Naive thymus-derived CD4-positive, alpha-beta T cell (primary cell): ENCODE data around the gene RFXAP. TPM values are rescaled to one million over a fixed set of nuclear protein-coding genes. Genes with fewer than 3 reads are reported as not detected.
A peak's percentile ranks its signal among the peaks of the same experiment; 100 is the strongest.

Source experiments
- ATAC-seq: fragments of 150-1000 bp; cut with Tn5 transposase; 2 replicates; pipeline ENCODE4 v1.10.0; 2021; ENCODE audit warnings: mild to moderate bottlenecking, moderate library complexity
- CTCF ChIA-PET: fragments of 350-600 bp; sonication (Branson Sonifier 250); formaldehyde crosslinking; loops from one replicate; lab custom pipeline; 2021; ENCODE audit warnings: antibody characterized with exemption; lab: Charles Lee
- POLR2A ChIA-PET: fragments of 350-600 bp; sonication (Branson Sonifier 250); formaldehyde crosslinking; loops from one replicate; lab custom pipeline; 2021; ENCODE audit warnings: antibody characterized with exemption, inconsistent platforms; lab: Charles Lee
- DNase-seq, 9 donors: peaks; one replicate each; pipeline versions ENCODE4 v3.0.0 to v3.0.0-alpha.2; 2020 to 2022; ENCODE audit warnings: mixed read lengths in 1 of 9
- H3K27ac ChIP-seq: one replicate; pipeline ENCODE4 v1.7.0; 2013; ENCODE audit warnings: mild to moderate bottlenecking, low read depth, low read length, moderate library complexity
- H3K27me3 ChIP-seq, 2 donors: one replicate each; pipeline ENCODE4 v1.7.0; 2013; ENCODE audit warnings: low read length in 2 of 2, mild to moderate bottlenecking in 2 of 2, moderate library complexity in 2 of 2; ENCODE audit not compliant: control insufficient read depth in 2 of 2, insufficient read depth in 2 of 2
- H3K36me3 ChIP-seq, 3 experiments: 1 replicate in 2 of 3; 2 replicates in 1 of 3; pipeline ENCODE4 v1.7.0; 2013; ENCODE audit warnings: low read length in 3 of 3, mild to moderate bottlenecking in 3 of 3, moderate library complexity in 1 of 3; ENCODE audit not compliant: insufficient read depth in 3 of 3, control insufficient read depth in 2 of 3
- H3K4me1 ChIP-seq, 2 donors: one replicate each; pipeline ENCODE4 v1.7.0; 2013; ENCODE audit warnings: low read length in 2 of 2, mild to moderate bottlenecking in 2 of 2, moderate library complexity in 1 of 2; ENCODE audit not compliant: control insufficient read depth in 2 of 2, insufficient read depth in 2 of 2
- H3K4me3 ChIP-seq: 2 replicates; pipeline ENCODE4 v1.7.0; 2013; ENCODE audit warnings: mild to moderate bottlenecking, low read length
- H3K9me3 ChIP-seq, 3 experiments: 1 replicate in 2 of 3; 2 replicates in 1 of 3; pipeline ENCODE4 v1.7.0; 2013; ENCODE audit warnings: low read length in 3 of 3; ENCODE audit not compliant: control insufficient read depth in 2 of 3
- H3K27ac Mint-ChIP-seq, 9 donors: one replicate each; pipeline ENCODE4 v1.8.0; 2020 to 2022; ENCODE audit warnings: mixed read lengths in 9 of 9, mild to moderate bottlenecking in 8 of 9, moderate library complexity in 5 of 9, inconsistent platforms in 2 of 9
- H3K27me3 Mint-ChIP-seq, 5 donors: one replicate each; pipeline ENCODE4 v1.8.0; 2021 to 2022; ENCODE audit warnings: mixed read lengths in 5 of 5, mild to moderate bottlenecking in 1 of 5
- H3K36me3 Mint-ChIP-seq, 5 donors: one replicate each; pipeline ENCODE4 v1.8.0; 2020 to 2022; ENCODE audit warnings: mixed read lengths in 5 of 5, mild to moderate bottlenecking in 3 of 5, inconsistent platforms in 1 of 5
- H3K4me1 Mint-ChIP-seq, 7 donors: one replicate each; pipeline ENCODE4 v1.8.0; 2020 to 2022; ENCODE audit warnings: mixed read lengths in 7 of 7, mild to moderate bottlenecking in 3 of 7, inconsistent platforms in 1 of 7
- H3K4me3 Mint-ChIP-seq, 10 donors: one replicate each; pipeline ENCODE4 v1.8.0; 2020 to 2022; ENCODE audit warnings: mild to moderate bottlenecking in 10 of 10, mixed read lengths in 10 of 10, moderate library complexity in 6 of 10, inconsistent platforms in 2 of 10
- H3K9me3 Mint-ChIP-seq, 11 donors: one replicate each; pipeline ENCODE4 v1.8.0; 2020 to 2022; ENCODE audit warnings: mixed read lengths in 11 of 11, mild to moderate bottlenecking in 4 of 11, inconsistent platforms in 1 of 11, moderate library complexity in 1 of 11
- intact Hi-C, 2 donors: fragments of 100-400 bp; cut with micrococcal nuclease; formaldehyde crosslinking; loops; one replicate each; pipeline ENCODE4 v1.15.1; 2023
- polyA plus RNA-seq, 2 donors: library from polyadenylated mRNA; unstranded; fragments of 300-500 nt; fragmentation: Illumina TruSeq; gene quantifications; one replicate each; pipeline ENCODE4 v1.2.3, GENCODE V29; 2021
- total RNA-seq, 6 experiments: library from RNA in 5 of 6; stranded (reverse) in 5 of 6; gene quantifications; 1 replicate in 5 of 6; 2 replicates in 1 of 6; pipeline ENCODE4 v1.2.3 and lab custom pipeline; 2021 to 2026

The RFXAP gene
- total and polyA plus RNA-seq, 7 experiments from 2014 or later = 2.4 to 12.7 (median 7.9) TPM

- DNase-seq = no peak
- H3K36me3 Mint-ChIP-seq = peaks cover 0 to 11% (median 0%) of the 10 kb centered on the region in 5 donors
- H3K9me3 Mint-ChIP-seq = peaks cover 0 to 1% (median 0%) of the 10 kb centered on the region in 11 donors
- ChIA-PET POLR2A (no interaction called here), CTCF (no interaction called here)
- peaks cover 32 to 53% (median 36%) of the 10 kb centered on the region in 5 donors for H3K27me3 Mint-ChIP-seq
- Histone ChIP-seq H3K4me1 (no peaks in the 10 kb centered on the region), H3K36me3 (no peaks in the 10 kb centered on the region), H3K27me3 (no peaks in the 10 kb centered on the region), H3K27ac (no peak overlapping the region), H3K4me3 (no peak overlapping the region), H3K9me3 (no peaks in the 10 kb centered on the region)
- H3K4me3 Mint-ChIP-seq = no peak overlapping the region
- H3K4me1 Mint-ChIP-seq = peaks cover 0 to 8% (median 5%) of the 10 kb centered on the region in 7 donors
- no peak for ATAC-seq
- intact Hi-C loops = no loop called here
- no peak overlapping the region for H3K27ac Mint-ChIP-seq
Measured at GRCh38 chr13:36813225-36813624, 5.8 kb upstream of the RFXAP start.

- POLR2A ChIA-PET = no interaction called here
- CTCF ChIA-PET = no interaction called here
Measured at GRCh38 chr13:36814465-36814864, 4.6 kb upstream of the RFXAP start.

GRCh38 chr13:36815062-36815461 lies 4.0 kb upstream of the RFXAP start:
- H3K27ac ChIP-seq = no peak overlapping the region
- Mint-ChIP-seq H3K27me3 (peaks cover 27 to 48% (median 28%) of the 10 kb centered on the region in 5 donors), H3K4me1 (peaks cover 10 to 20% (median 16%) of the 10 kb centered on the region in 7 donors), H3K9me3 (peaks cover 0 to 1% (median 0%) of the 10 kb centered on the region in 11 donors), H3K36me3 (peaks cover 0 to 11% (median 0%) of the 10 kb centered on the region in 5 donors), H3K4me3 (no peak overlapping the region), H3K27ac (no peak overlapping the region)
- ATAC-seq (no peak), DNase-seq (peak in 1 of 9 donors; percentile 14)
- H3K9me3 ChIP-seq = no peaks in the 10 kb centered on the region
- intact Hi-C loops = loop anchor here in 1 of 2 donors (5.0 kb wide), 2 partner anchors 383 to 398 kb away; partner anchors contain the start of gene CCNA1
- H3K4me1 ChIP-seq = peaks cover 2% of the 10 kb centered on the region in 2 donors
- ChIA-PET POLR2A (interaction anchor here (0.8 kb wide), 1 partner anchor 9 kb away, joined by 3 read pairs; no protein-coding TSS in a partner anchor), CTCF (no interaction called here)
- H3K4me3 ChIP-seq = no peak overlapping the region
- H3K36me3 ChIP-seq = no peaks in the 10 kb centered on the region
- no peaks in the 10 kb centered on the region for H3K27me3 ChIP-seq

More at GRCh38 chr13:36814465-36814864, 4.6 kb upstream of the RFXAP start:
- H3K4me1 ChIP-seq = no peaks in the 10 kb centered on the region
- Mint-ChIP-seq H3K27me3 (peaks cover 27 to 51% (median 31%) of the 10 kb centered on the region in 5 donors), H3K4me1 (peaks cover 6 to 15% (median 10%) of the 10 kb centered on the region in 7 donors), H3K27ac (no peak overlapping the region), H3K4me3 (no peak overlapping the region), H3K9me3 (peaks cover 0 to 1% (median 0%) of the 10 kb centered on the region in 11 donors), H3K36me3 (peaks cover 0 to 11% (median 0%) of the 10 kb centered on the region in 5 donors)
- no peaks in the 10 kb centered on the region for H3K9me3 ChIP-seq
- no peak overlapping the region for H3K27ac ChIP-seq
- no peak overlapping the region for H3K4me3 ChIP-seq
- ATAC-seq (no peak), DNase-seq (no peak)
- H3K36me3 ChIP-seq = no peaks in the 10 kb centered on the region
- intact Hi-C loops = no loop called here
- H3K27me3 ChIP-seq = no peaks in the 10 kb centered on the region

GRCh38 chr13:36817996-36818803 lies 822 bp upstream of the RFXAP start:
- H3K4me3 ChIP-seq = peak overlapping the region; percentile 86
- Mint-ChIP-seq H3K4me1 (peaks cover 25 to 52% (median 46%) of the 10 kb centered on the region in 7 donors), H3K4me3 (peak overlapping the region; percentile 90 to 98 (median 92)), H3K27ac (peak overlapping the region; percentile 70 to 96 (median 94)), H3K27me3 (peaks cover 7 to 25% (median 9%) of the 10 kb centered on the region in 5 donors), H3K36me3 (peaks cover 0 to 7% (median 0%) of the 10 kb centered on the region in 5 donors), H3K9me3 (no peaks in the 10 kb centered on the region)
- H3K27ac ChIP-seq = peak overlapping the region; percentile 93
- ChIA-PET POLR2A (interaction anchor here (3.1 kb wide), 1 partner anchor 182 kb away, joined by 12 read pairs; the partner anchor contains the start of gene EXOSC8), CTCF (no interaction called here)
- no peaks in the 10 kb centered on the region for H3K27me3 ChIP-seq
- peaks cover 11 to 12% of the 10 kb centered on the region in 2 donors for H3K4me1 ChIP-seq
- no peaks in the 10 kb centered on the region for H3K36me3 ChIP-seq
- intact Hi-C loops = loop anchor here in 1 of 2 donors (5.0 kb wide), 2 partner anchors 386 to 401 kb away; partner anchors contain the start of gene CCNA1
- peak in 1 of 9 donors; percentile 2 for DNase-seq
- H3K9me3 ChIP-seq = no peaks in the 10 kb centered on the region
- no peak for ATAC-seq

- Mint-ChIP-seq H3K4me3 (peak overlapping the region; percentile 90 to 98 (median 92)), H3K27me3 (peaks cover 0 to 10% (median 6%) of the 10 kb centered on the region in 5 donors), H3K9me3 (no peaks in the 10 kb centered on the region), H3K36me3 (peaks cover 0 to 8% (median 0%) of the 10 kb centered on the region in 5 donors), H3K27ac (peak overlapping the region; percentile 70 to 96 (median 92)), H3K4me1 (peaks cover 26 to 67% (median 60%) of the 10 kb centered on the region in 7 donors)
- Histone ChIP-seq H3K4me3 (peak overlapping the region; percentile 86), H3K27me3 (no peaks in the 10 kb centered on the region), H3K9me3 (no peaks in the 10 kb centered on the region), H3K27ac (peak overlapping the region; percentile 93), H3K36me3 (no peaks in the 10 kb centered on the region), H3K4me1 (peaks cover 11 to 12% of the 10 kb centered on the region in 2 donors)
- ATAC-seq (peak; percentile 16), DNase-seq (peak in 5 of 9 donors; percentile 9 to 38 (median 18))
- intact Hi-C loops = loop anchor here (1.0 to 5.0 kb wide), 9 partner anchors 163 to 1530 kb away; partner anchors contain the start of genes SPART (in 2 of the 2), SUPT20H (in 2 of the 2), UFM1 (in 2 of the 2) and ALG5 (in 1 of the 2)
- POLR2A ChIA-PET = interaction anchor here (3.1 kb wide), 1 partner anchor 181 kb away, joined by 12 read pairs; the partner anchor contains the start of gene EXOSC8
- CTCF ChIA-PET = no interaction called here
Measured at GRCh38 chr13:36819739-36820090, 693 bp downstream of the RFXAP start.

- peak overlapping the region; percentile 90 to 98 (median 92) for H3K4me3 Mint-ChIP-seq
- Histone ChIP-seq H3K9me3 (no peaks in the 10 kb centered on the region), H3K4me1 (peaks cover 11 to 12% of the 10 kb centered on the region in 2 donors), H3K36me3 (no peaks in the 10 kb centered on the region), H3K27me3 (no peaks in the 10 kb centered on the region), H3K4me3 (peak overlapping the region; percentile 86), H3K27ac (peak overlapping the region; percentile 93)
- intact Hi-C loops = loop anchor here in 1 of 2 donors (5.0 kb wide), 1 partner anchor 162 kb away; no protein-coding TSS in a partner anchor
- DNase-seq = no peak
- ChIA-PET CTCF (no interaction called here), POLR2A (interaction anchor here (3.1 kb wide), 1 partner anchor 180 kb away, joined by 12 read pairs; the partner anchor contains the start of gene EXOSC8)
- peaks cover 28 to 72% (median 65%) of the 10 kb centered on the region in 7 donors for H3K4me1 Mint-ChIP-seq
- peak overlapping the region; percentile 70 to 96 (median 92) for H3K27ac Mint-ChIP-seq
- ATAC-seq = no peak
- H3K36me3 Mint-ChIP-seq = peaks cover 0 to 12% (median 0%) of the 10 kb centered on the region in 5 donors
- H3K27me3 Mint-ChIP-seq = peaks cover 0 to 10% (median 6%) of the 10 kb centered on the region in 5 donors
- no peaks in the 10 kb centered on the region for H3K9me3 Mint-ChIP-seq
Measured at GRCh38 chr13:36820222-36820621, 1.2 kb downstream of the RFXAP start.
